Measurements from ENCODE around the gene TRIM62. TPM values are rescaled to one million over a fixed set of nuclear protein-coding genes. Genes with fewer than 3 reads are reported as not detected.

TRIM62 gene
- total and polyA plus RNA-seq, 9 donors, result 3.3 to 11.4 (median 5.7) TPM

DNA sequence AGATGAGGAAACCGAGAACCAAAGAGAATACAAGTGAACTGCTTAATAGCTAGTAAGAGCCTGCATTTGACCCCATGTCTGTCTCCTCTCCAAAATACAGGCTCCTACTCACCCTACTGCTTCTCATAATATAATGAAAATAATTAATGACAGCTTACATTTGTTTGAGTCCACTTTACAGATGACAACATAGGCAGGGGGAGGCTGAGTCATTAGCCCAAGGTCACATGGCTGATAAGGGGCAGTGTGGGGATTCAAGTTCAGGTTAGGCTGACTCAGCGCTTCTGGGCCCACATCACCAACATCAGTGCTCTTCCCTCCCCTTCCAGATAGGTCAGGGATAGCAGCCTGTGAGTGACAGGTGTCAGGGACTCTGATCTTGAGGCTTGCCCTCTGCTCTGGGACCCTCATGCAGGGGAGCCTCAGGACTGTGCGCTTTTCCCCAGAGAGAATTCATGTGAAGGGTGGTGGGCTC is 84.7 kb downstream of the TRIM62 start:
- H3K9me3 ChIP-seq, result no peaks in the 10 kb centered on the region
- H3K4me3 ChIP-seq, result no peak overlapping the region
- WGBS, 3 donors, result 93 to 96% (median 95%) methylated on average over 2 to 3 of the region's 3 CpGs
- no peaks in the 10 kb centered on the region for H3K36me3 ChIP-seq
- intact Hi-C loops (cut with DNase I), result loop anchor here in 2 of 4 donors (10.0 kb wide), 2 partner anchors 368 to 518 kb away; no protein-coding TSS in a partner anchor
- no peaks in the 10 kb centered on the region for H3K27me3 ChIP-seq
- no peak for TF ChIP-seq POLR2A (IDR thresholded peaks at IDR 0.05)
- no peak for TF ChIP-seq EP300 (IDR thresholded peaks at IDR 0.05)
- H3K27ac ChIP-seq, result no peak overlapping the region
- DNase-seq, result no peak
- H3K4me1 ChIP-seq (ENCODE audit: insufficient read depth), result peaks cover 2% of the 10 kb centered on the region

DNA sequence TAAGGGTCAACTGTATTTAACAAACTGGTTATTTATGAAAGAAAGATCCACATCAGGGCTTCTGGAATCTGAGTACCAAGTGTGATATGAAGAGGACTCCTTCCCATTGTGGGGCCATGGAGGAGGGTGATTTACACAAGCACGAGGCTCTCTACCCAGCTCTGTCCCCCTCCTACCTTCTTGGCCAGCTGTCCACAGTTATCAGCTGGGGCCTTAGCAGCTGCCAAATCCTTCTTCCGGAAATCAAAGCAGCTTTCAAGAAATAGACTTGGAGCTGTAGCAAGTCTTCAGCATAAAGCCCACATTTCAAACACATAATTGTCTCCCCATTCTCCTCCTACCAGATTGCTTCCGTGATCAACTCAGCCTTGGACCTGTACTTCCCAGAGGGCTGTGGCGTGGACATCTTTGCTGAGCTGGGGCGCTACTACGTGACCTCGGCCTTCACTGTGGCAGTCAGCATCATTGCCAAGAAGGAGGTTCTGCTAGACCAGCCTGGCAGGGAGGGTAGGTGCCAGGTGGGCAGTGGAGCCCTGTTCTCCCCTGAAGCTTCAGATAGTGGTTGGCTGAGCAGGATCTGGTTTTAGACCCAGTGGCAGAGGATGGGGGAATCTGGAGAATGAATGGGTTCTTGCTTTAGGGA is 85.4 kb downstream of the TRIM62 start:
- intact Hi-C loops (cut with DNase I), result loop anchor here in 2 of 4 donors (10.0 kb wide), 2 partner anchors 368 to 518 kb away; no protein-coding TSS in a partner anchor
- no peak overlapping the region for H3K27ac ChIP-seq
- no peak overlapping the region for H3K4me3 ChIP-seq
- no peaks in the 10 kb centered on the region for H3K36me3 ChIP-seq
- peaks cover 2% of the 10 kb centered on the region for H3K4me1 ChIP-seq (ENCODE audit: insufficient read depth)
- H3K27me3 ChIP-seq, result no peaks in the 10 kb centered on the region
- TF ChIP-seq, protein P1, sequence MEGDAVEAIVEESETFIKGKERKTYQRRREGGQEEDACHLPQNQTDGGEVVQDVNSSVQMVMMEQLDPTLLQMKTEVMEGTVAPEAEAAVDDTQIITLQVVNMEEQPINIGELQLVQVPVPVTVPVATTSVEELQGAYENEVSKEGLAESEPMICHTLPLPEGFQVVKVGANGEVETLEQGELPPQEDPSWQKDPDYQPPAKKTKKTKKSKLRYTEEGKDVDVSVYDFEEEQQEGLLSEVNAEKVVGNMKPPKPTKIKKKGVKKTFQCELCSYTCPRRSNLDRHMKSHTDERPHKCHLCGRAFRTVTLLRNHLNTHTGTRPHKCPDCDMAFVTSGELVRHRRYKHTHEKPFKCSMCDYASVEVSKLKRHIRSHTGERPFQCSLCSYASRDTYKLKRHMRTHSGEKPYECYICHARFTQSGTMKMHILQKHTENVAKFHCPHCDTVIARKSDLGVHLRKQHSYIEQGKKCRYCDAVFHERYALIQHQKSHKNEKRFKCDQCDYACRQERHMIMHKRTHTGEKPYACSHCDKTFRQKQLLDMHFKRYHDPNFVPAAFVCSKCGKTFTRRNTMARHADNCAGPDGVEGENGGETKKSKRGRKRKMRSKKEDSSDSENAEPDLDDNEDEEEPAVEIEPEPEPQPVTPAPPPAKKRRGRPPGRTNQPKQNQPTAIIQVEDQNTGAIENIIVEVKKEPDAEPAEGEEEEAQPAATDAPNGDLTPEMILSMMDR (IDR thresholded peaks at IDR 0.05), result no peak
- TF ChIP-seq EP300 (IDR thresholded peaks at IDR 0.05) (no peak), POLR2A (IDR thresholded peaks at IDR 0.05) (no peak)
- peak in 2 of 5 donors; percentile 31 to 47 for DNase-seq
- H3K9me3 ChIP-seq, result no peaks in the 10 kb centered on the region
- 29 to 49% (median 40%) methylated on average over 7 of the region's 7 CpGs for WGBS, 3 donors

Other genes with a start within 250 kb of the TRIM62 start
- gene RNF19B, start 217.2 kb downstream of the TRIM62 start, total RNA-seq, result 10 to 100 TPM; 13.2 to 38.0 (median 15.0) TPM
- 10 to 100 TPM; 11.2 to 18.9 TPM for gene RNF19B, start 217.2 kb downstream of the TRIM62 start, polyA plus RNA-seq
- gene AK2, start 145.2 kb downstream of the TRIM62 start, total RNA-seq, result 100 to 1,000 TPM in 5 of 7 donors, 10 to 100 TPM in 2; 92.2 to 135 (median 115) TPM
- 100 to 1,000 TPM in 1 of 2 donors, 10 to 100 TPM in 1; 52.9 to 150 TPM for gene AK2, start 145.2 kb downstream of the TRIM62 start, polyA plus RNA-seq
- 10 to 100 TPM in 3 of 7 donors, 1 to 10 TPM in 4; 7.6 to 15.7 (median 9.5) TPM for gene AZIN2, start 100.9 kb downstream of the TRIM62 start, total RNA-seq
- 1 to 10 TPM; 4.1 to 9.4 TPM for gene AZIN2, start 100.9 kb downstream of the TRIM62 start, polyA plus RNA-seq
- gene ZNF362, start 74.4 kb upstream of the TRIM62 start, total RNA-seq, result 10 to 100 TPM in 6 of 7 donors, 1 to 10 TPM in 1; 8.2 to 52.6 (median 33.6) TPM
- 10 to 100 TPM; 13.9 to 23.0 TPM for gene ZNF362, start 74.4 kb upstream of the TRIM62 start, polyA plus RNA-seq
- gene A3GALT2, start 139.1 kb upstream of the TRIM62 start, total RNA-seq, result not detected
- not detected for gene A3GALT2, start 139.1 kb upstream of the TRIM62 start, polyA plus RNA-seq
- 100 to 1,000 TPM in 1 of 7 donors, 10 to 100 TPM in 6; 64.3 to 101 (median 92.8) TPM for gene PHC2, start 249.1 kb upstream of the TRIM62 start, total RNA-seq
- gene PHC2, start 249.1 kb upstream of the TRIM62 start, polyA plus RNA-seq, result 10 to 100 TPM; 52.3 to 85.5 TPM

Data from ovary (tissue), 9 donors.